ENCODE measurements around the gene OR6J1. TPM values are rescaled to one million over a fixed set of nuclear protein-coding genes. Genes with fewer than 3 reads are reported as not detected.
"Not testable (repeated sequence)": the region's sequence is repeated elsewhere in the genome, so short reads cannot be mapped to it uniquely, and the experiment has no call there.

The OR6J1 gene
- total RNA-seq, 2 experiments from 2014 or later = not detected

DNA sequence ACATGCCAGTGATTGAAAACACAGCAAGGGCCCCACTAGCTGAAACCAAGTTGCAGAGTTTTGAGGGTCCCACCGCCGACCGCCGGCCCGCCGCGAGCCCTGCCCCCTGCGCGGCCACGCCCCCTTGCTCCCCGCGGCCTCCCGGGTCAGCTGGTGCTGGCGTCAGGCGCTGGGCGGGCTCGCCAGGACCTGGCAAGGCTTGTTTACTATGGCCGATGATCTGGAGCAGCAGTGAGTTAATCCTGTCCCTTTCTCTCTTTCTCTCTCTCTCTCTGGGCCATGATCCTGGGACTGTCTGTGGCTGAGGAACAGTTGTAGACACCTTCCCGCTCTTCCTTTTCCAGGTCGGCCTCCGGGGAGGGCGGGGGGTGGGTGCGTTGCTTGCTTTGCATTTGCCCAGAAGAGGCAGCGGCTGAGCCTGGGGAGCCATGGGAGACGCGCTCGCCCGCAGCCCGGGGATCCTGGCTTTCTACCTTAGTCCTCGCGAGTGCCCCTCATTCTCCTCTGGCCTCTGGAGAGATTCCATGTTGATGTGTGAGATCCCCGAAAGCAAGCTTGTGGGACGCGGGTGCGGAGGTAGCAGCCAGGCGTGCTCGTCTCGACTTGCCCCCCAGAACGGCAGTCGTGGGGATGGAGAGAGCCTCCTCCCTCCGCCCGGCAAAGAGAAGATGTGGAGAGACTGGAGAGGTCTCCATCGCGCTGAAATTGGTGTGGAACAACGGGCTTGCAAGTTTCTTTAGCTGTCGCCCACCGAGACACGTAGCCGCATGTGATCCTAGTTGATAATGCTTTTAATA lies 45.9 kb downstream of the OR6J1 start, which contains the start of gene ABHD4:
Gene ABHD4, plus strand, starts transcription at position 202 of the 797 bp plus-strand sequence. Its CDS starts 7 bp downstream, at position 209.
- H3K9me3 Mint-ChIP-seq = no peaks in the 10 kb centered on the region
- H3K4me3 Mint-ChIP-seq = peak within 1 kb of the TSS; percentile 88
- peaks cover 25% of the 10 kb centered on the region for H3K4me1 Mint-ChIP-seq
- peak; percentile 79 for DNase-seq
- ChIA-PET POLR2A (interaction anchor here (1.0 to 5.6 kb wide), 7 partner anchors 9 to 272 kb away, joined by 3 to 88 read pairs (median 4); partner anchors contain the start of genes DAD1 and OXA1L), CTCF (interaction anchor here (0.6 to 5.5 kb wide), 22 partner anchors 9 to 772 kb away, joined by 3 to 41 read pairs (median 3); partner anchors contain the start of genes DAD1, OR6J1 and OXA1L)
- H3K36me3 Mint-ChIP-seq (ENCODE audit: low read depth) = peaks cover 29% of the 10 kb centered on the region
- peaks cover 14% of the 10 kb centered on the region for H3K27me3 Mint-ChIP-seq
- peak within 1 kb of the TSS; percentile 69 for H3K27ac Mint-ChIP-seq

DNA sequence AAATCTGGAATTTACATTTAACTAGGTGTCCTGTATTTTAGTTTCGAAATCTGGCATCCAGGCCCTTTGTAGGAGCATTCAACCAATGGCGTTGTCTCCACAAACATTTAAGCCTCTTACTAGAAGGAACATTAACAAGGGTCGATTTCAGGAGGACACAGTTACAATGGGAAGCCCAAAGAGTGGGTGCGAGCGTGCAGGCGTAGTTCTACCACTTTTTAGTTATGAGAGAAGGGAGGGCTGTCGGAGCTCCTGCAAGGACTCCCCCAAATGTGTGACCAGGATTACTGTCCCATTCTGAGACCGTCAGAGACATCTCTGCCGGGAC lies 46.4 kb downstream of the OR6J1 start:
- Mint-ChIP-seq H3K36me3 (ENCODE audit: low read depth) (peaks cover 24% of the 10 kb centered on the region), H3K9me3 (no peaks in the 10 kb centered on the region), H3K4me3 (peak overlapping the region; percentile 88), H3K27ac (no peak overlapping the region), H3K27me3 (peaks cover 14% of the 10 kb centered on the region), H3K4me1 (peaks cover 25% of the 10 kb centered on the region)
- ChIA-PET POLR2A (interaction anchor here (1.0 to 5.6 kb wide), 4 partner anchors 8 to 169 kb away, joined by 3 to 88 read pairs (median 10); partner anchors contain the start of genes DAD1 and OXA1L), CTCF (interaction anchor here (0.7 to 5.5 kb wide), 11 partner anchors 8 to 607 kb away, joined by 3 to 41 read pairs (median 4); partner anchors contain the start of gene DAD1)
- no peak for DNase-seq

GRCh38 chr14:22597265-22597664 lies 46.9 kb downstream of the OR6J1 start:
- Mint-ChIP-seq H3K9me3 (no peaks in the 10 kb centered on the region), H3K4me1 (peaks cover 25% of the 10 kb centered on the region), H3K4me3 (peak overlapping the region; percentile 88), H3K27me3 (peaks cover 14% of the 10 kb centered on the region), H3K36me3 (ENCODE audit: low read depth) (peaks cover 20% of the 10 kb centered on the region), H3K27ac (no peak overlapping the region)
- DNase-seq = no peak
- ChIA-PET POLR2A (interaction anchor here (5.6 kb wide), 1 partner anchor 8 kb away, joined by 88 read pairs; the partner anchor contains the start of gene DAD1), CTCF (interaction anchor here (1.3 to 5.5 kb wide), 4 partner anchors 26 to 255 kb away, joined by 3 to 41 read pairs (median 10); no protein-coding TSS in a partner anchor)

DNA sequence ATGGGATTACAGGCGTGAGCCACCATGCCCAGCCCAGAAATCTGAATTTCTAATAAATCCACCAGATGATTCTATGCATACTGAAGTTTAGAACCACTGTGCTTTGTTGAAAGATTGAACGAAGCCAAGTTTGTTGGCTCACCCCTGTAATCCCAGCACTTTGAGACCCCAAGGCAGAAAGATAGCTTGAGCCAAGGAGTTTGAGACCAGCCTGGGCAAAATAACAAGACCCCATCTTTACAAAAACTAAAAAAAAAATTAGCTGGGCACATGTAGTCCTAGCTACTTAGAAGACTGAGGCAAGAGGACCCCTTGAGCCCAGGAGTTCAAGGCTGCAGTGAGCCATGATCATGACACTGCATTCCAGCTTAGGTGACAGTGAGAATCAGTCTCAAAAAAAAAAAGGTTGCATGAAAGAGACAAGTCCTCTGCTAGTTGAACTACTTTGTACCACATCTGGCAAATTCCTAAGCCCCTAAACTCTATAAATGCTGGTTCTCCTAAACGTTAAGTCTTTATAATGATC lies 47.7 kb downstream of the OR6J1 start:
- Mint-ChIP-seq H3K4me1 (peaks cover 25% of the 10 kb centered on the region), H3K4me3 (no peak overlapping the region), H3K27me3 (peaks cover 14% of the 10 kb centered on the region), H3K27ac (no peak overlapping the region), H3K9me3 (no peaks in the 10 kb centered on the region), H3K36me3 (ENCODE audit: low read depth) (peaks cover 11% of the 10 kb centered on the region)
- ChIA-PET CTCF (interaction anchor here (5.5 kb wide), 1 partner anchor 25 kb away, joined by 41 read pairs; no protein-coding TSS in a partner anchor), POLR2A (no interaction called here)
- DNase-seq = no peak

GRCh38 chr14:22594156-22594716 lies 49.9 kb downstream of the OR6J1 start:
- peaks cover 31% of the 10 kb centered on the region for H3K4me1 Mint-ChIP-seq

GRCh38 chr14:22593601-22594000 lies 50.6 kb downstream of the OR6J1 start:
- CTCF ChIA-PET = interaction anchor here (0.6 to 1.1 kb wide), 3 partner anchors 22 to 742 kb away, joined by 3 to 4 read pairs (median 3); no protein-coding TSS in a partner anchor
- DNase-seq = no peak
- Mint-ChIP-seq H3K4me3 (no peak overlapping the region), H3K27ac (no peak overlapping the region), H3K9me3 (no peaks in the 10 kb centered on the region), H3K4me1 (peaks cover 26% of the 10 kb centered on the region), H3K27me3 (peaks cover 14% of the 10 kb centered on the region), H3K36me3 (ENCODE audit: low read depth) (peaks cover 7% of the 10 kb centered on the region)
- POLR2A ChIA-PET = interaction anchor here (1.1 kb wide), 1 partner anchor 32 kb away, joined by 3 read pairs; no protein-coding TSS in a partner anchor

More at GRCh38 chr14:22594156-22594716, 49.9 kb downstream of the OR6J1 start:
- Mint-ChIP-seq H3K27ac (no peak overlapping the region), H3K4me3 (no peak overlapping the region), H3K27me3 (peaks cover 14% of the 10 kb centered on the region), H3K9me3 (no peaks in the 10 kb centered on the region), H3K36me3 (ENCODE audit: low read depth) (peaks cover 4% of the 10 kb centered on the region)
- CTCF ChIA-PET = interaction anchor here (1.1 kb wide), 1 partner anchor 742 kb away, joined by 3 read pairs; no protein-coding TSS in a partner anchor
- POLR2A ChIA-PET = interaction anchor here (1.1 kb wide), 1 partner anchor 33 kb away, joined by 3 read pairs; no protein-coding TSS in a partner anchor
- no peak for DNase-seq

DNA sequence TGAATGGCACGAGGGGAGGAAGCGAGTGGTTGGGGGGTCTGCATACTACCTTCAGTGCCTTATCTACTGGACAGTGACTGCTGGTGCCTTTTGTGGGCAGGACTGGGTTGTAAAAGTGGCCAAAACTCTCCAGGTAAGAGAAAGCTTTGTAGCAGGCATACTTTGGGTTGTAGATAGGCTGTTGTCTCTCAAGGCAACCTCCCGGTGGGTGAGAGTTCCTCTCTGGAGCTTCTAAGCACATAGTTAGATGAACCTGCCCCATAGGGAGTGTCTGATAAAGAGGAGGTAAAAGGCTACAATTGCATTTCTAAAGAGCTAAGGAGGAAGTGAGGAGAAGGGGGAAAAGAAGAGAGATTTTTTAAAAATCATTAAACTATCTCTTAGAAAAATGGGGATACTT lies 51.0 kb downstream of the OR6J1 start:
- H3K27ac Mint-ChIP-seq = no peak overlapping the region

DNA sequence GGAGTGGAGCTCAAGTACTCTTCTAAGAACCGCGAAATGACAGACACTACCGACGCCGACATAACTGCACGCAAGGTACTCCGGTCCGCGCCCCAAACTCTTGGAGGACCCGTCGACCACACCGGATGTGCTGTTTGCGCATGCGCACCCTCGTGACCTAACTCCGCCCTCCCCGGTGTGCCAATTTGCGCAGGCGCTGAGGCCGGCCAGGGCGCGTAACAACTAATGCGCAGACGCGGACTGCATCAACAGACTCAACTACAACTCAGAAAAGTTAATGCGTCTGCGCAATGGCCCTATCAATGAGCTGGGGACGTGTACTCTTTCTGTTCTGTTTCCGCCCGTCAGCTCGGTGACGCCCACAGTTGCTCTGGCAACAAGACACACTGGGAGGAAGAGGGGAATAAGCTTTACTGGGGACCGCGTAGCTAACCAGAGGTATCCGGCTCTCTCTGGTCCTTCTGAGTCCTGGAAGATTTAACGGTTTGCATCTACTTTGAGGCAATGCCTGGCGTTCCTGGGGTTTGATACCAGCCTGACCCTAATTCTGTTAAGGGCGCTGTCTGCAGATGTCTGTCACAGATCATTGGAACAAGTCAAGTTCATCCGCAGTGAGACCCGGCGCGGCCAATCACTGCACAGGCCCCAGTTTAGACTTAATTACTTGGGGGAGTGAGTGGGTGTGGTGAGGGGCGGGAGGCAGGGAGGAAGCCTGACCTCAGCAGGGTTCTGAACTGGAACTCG lies 54.9 kb downstream of the OR6J1 start, which contains the start of gene DAD1:
Gene DAD1, minus strand, starts transcription at position 129 of the 744 bp plus-strand sequence. Its CDS starts 67 bp downstream, at position 62.
- peaks cover 32% of the 10 kb centered on the region for H3K36me3 Mint-ChIP-seq (ENCODE audit: low read depth)
- H3K9me3 Mint-ChIP-seq = no peaks in the 10 kb centered on the region
- CTCF ChIA-PET = interaction anchor here (0.6 to 12.1 kb wide), 38 partner anchors 9 to 737 kb away, joined by 3 to 162 read pairs (median 4); partner anchors contain the start of genes ABHD4, HAUS4, LRP10 and MRPL52
- H3K4me3 Mint-ChIP-seq = peak within 1 kb of the TSS; percentile 93
- H3K4me1 Mint-ChIP-seq = peaks cover 55% of the 10 kb centered on the region
- POLR2A ChIA-PET = interaction anchor here (0.7 to 6.4 kb wide), 43 partner anchors 10 to 1322 kb away, joined by 3 to 103 read pairs (median 4); partner anchors contain the start of genes ABHD4, AJUBA, LRP10 and MRPL52
- peak within 1 kb of the TSS; percentile 98 for H3K27ac Mint-ChIP-seq
- H3K27me3 Mint-ChIP-seq = peaks cover 6% of the 10 kb centered on the region
- peak; percentile 100 for DNase-seq

More for the DNA sequence above, 51.0 kb downstream of the OR6J1 start:
- H3K9me3 Mint-ChIP-seq = no peaks in the 10 kb centered on the region
- POLR2A ChIA-PET = interaction anchor here (1.1 kb wide), 1 partner anchor 32 kb away, joined by 3 read pairs; no protein-coding TSS in a partner anchor
- H3K4me3 Mint-ChIP-seq = no peak overlapping the region
- CTCF ChIA-PET = interaction anchor here (0.6 to 1.0 kb wide), 2 partner anchors 22 to 376 kb away, joined by 3 to 4 read pairs; no protein-coding TSS in a partner anchor
- peaks cover 23% of the 10 kb centered on the region for H3K4me1 Mint-ChIP-seq
- peaks cover 6% of the 10 kb centered on the region for H3K36me3 Mint-ChIP-seq (ENCODE audit: low read depth)
- no peak for DNase-seq
- H3K27me3 Mint-ChIP-seq = peaks cover 14% of the 10 kb centered on the region

- Mint-ChIP-seq H3K4me1 (peaks cover 61% of the 10 kb centered on the region), H3K27ac (peak overlapping the region; percentile 98), H3K36me3 (ENCODE audit: low read depth) (peaks cover 35% of the 10 kb centered on the region), H3K27me3 (no peaks in the 10 kb centered on the region), H3K4me3 (peak overlapping the region; percentile 93), H3K9me3 (no peaks in the 10 kb centered on the region)
- CTCF ChIA-PET = interaction anchor here (0.8 to 12.1 kb wide), 31 partner anchors 10 to 671 kb away, joined by 3 to 162 read pairs (median 5); partner anchors contain the start of genes ABHD4, LRP10, MRPL52 and OR6J1
- POLR2A ChIA-PET = interaction anchor here (0.6 to 6.4 kb wide), 46 partner anchors 9 to 1321 kb away, joined by 3 to 103 read pairs (median 4); partner anchors contain the start of genes ABHD4, AJUBA, LRP10 and MRPL52
- no peak for DNase-seq
These were observed 55.5 kb downstream of the OR6J1 start for GRCh38 chr14:22588526-22589095.

DNA sequence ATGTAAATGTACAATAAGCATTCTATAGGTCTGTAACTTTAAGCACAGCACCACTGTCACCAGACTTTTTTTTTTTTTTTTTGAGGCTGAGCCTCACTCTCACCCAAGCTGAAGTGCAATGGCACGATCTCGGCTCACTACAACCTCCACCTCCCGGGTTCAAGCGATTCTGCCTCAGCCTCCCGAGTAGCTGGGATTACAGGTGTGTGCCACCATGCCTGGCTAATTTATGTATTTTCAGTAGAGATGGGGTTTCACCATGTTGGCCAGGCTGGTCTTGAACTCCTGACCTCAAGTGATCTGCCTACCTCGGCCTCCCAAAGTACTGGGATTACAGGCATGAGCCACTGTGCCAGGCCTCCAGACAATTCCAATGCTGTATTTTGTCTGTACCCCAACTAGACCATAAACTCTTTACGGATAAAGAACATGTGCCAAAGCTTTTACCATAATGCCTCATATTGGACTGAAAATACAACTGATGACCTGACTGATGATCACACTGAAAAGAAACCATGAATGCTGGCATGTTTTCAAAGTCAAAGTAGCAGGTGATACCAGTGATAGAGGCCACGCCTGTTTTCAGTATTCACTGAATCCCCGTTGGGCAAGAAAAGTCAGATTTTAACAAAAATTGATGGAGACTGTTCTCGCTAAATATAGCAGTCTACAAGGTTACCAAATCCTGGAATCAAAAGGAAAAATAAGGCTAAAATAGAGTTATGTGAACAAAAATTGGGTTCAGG lies 56.3 kb downstream of the OR6J1 start:
- CTCF ChIA-PET = interaction anchor here (0.9 to 12.1 kb wide), 12 partner anchors 9 to 242 kb away, joined by 3 to 162 read pairs (median 8); partner anchors contain the start of genes ABHD4, MRPL52 and OXA1L
- POLR2A ChIA-PET = interaction anchor here (0.6 to 6.4 kb wide), 24 partner anchors 8 to 741 kb away, joined by 3 to 103 read pairs (median 4); partner anchors contain the start of genes ABHD4, LRP10, MRPL52 and OXA1L
- H3K4me3 Mint-ChIP-seq = peak overlapping the region; percentile 93
- not testable (repeated sequence) for DNase-seq, H3K9me3 Mint-ChIP-seq, H3K27me3 Mint-ChIP-seq
- peak overlapping the region; percentile 98 for H3K27ac Mint-ChIP-seq
- H3K36me3 Mint-ChIP-seq (ENCODE audit: low read depth) = peaks cover 40% of the 10 kb centered on the region
- H3K4me1 Mint-ChIP-seq = peaks cover 69% of the 10 kb centered on the region
